GM12878 (cell line): Measurements from ENCODE around the gene GALK1. TPM values are rescaled to one million over a fixed set of nuclear protein-coding genes. Genes with fewer than 3 reads are reported as not detected.

Experiments
- FOXM1 ChIP-seq: IDR thresholded peaks from 2 replicates; pipeline ENCODE4 v1.6.1; 2012; ENCODE audit warnings: low read depth, mild to moderate bottlenecking, inconsistent platforms, low read length, moderate library complexity
- GABPA ChIP-seq: IDR thresholded peaks from 2 replicates; pipeline ENCODE4 v1.6.1; 2014; ENCODE audit warnings: antibody characterized with exemption, low read depth, mild to moderate bottlenecking, inconsistent platforms
- NFYA ChIP-seq: IDR thresholded peaks from 2 replicates; pipeline ENCODE4 v1.6.1; 2011; ENCODE audit warnings: low read depth, mild to moderate bottlenecking, low read length, improper control_type of control experiment, borderline replicate concordance
- NR2C1 ChIP-seq: fragments of 450-650 bp; IDR thresholded peaks from 2 replicates; pipeline ENCODE4 v1.6.1; 2017; ENCODE audit warnings: antibody characterized with exemption, mild to moderate bottlenecking, moderate library complexity
- PAX8 ChIP-seq: fragments of 450-650 bp; IDR thresholded peaks from 2 replicates; pipeline ENCODE4 v1.6.1; 2017; ENCODE audit warnings: mild to moderate bottlenecking, moderate library complexity
- POU2F2 ChIP-seq: IDR thresholded peaks from 3 replicates; pipeline ENCODE4 v1.6.1; 2011; ENCODE audit warnings: low read depth, mild to moderate bottlenecking, low read length, borderline replicate concordance
- RBBP5 ChIP-seq: fragments of 200-600 bp; sonication (generic); conservative IDR thresholded peaks from 2 replicates; pipeline ENCODE4 v1.6.1; 2016
- SIX5 ChIP-seq: IDR thresholded peaks from 2 replicates; pipeline ENCODE4 v1.6.1; 2011; ENCODE audit warnings: mild to moderate bottlenecking, low read depth, low read length, moderate library complexity; ENCODE audit not compliant: severe bottlenecking
- SMAD1 ChIP-seq: fragments of 450-650 bp; IDR thresholded peaks from 2 replicates; pipeline ENCODE4 v1.6.1; 2018; ENCODE audit warnings: mild to moderate bottlenecking, low read depth; ENCODE audit not compliant: partially characterized antibody
- TCF3 ChIP-seq: IDR thresholded peaks from 2 replicates; pipeline ENCODE4 v1.6.1; 2012; ENCODE audit warnings: low read depth, mild to moderate bottlenecking, low read length, borderline replicate concordance; ENCODE audit not compliant: insufficient read depth
- WRNIP1 ChIP-seq: IDR thresholded peaks from 2 replicates; pipeline ENCODE4 v1.6.1; 2011; ENCODE audit warnings: low read depth, low read length, improper control_type of control experiment, borderline replicate concordance
- ZNF24 ChIP-seq: fragments of 450-650 bp; IDR thresholded peaks from 2 replicates; pipeline ENCODE4 v1.6.1; 2017; ENCODE audit warnings: antibody characterized with exemption, mild to moderate bottlenecking
- ZNF384 ChIP-seq: IDR thresholded peaks from 2 replicates; pipeline ENCODE4 v1.6.1; 2012; ENCODE audit warnings: low read depth, mild to moderate bottlenecking, low read length, improper control_type of control experiment, borderline replicate concordance
- ZNF622 ChIP-seq: fragments of 450-650 bp; IDR thresholded peaks from 2 replicates; pipeline ENCODE4 v1.6.1; 2017; ENCODE audit warnings: mild to moderate bottlenecking, inconsistent platforms
- ZSCAN29 ChIP-seq: fragments of 450-650 bp; IDR thresholded peaks from 2 replicates; pipeline ENCODE4 v1.6.1; 2017; ENCODE audit warnings: mild to moderate bottlenecking, moderate library complexity
- polyA plus RNA-seq, 11 experiments: library from polyadenylated mRNA; depleted of rRNA in 4 of 11; unstranded in 6 of 11; stranded (reverse) in 5 of 11; fragments of >200 nt; fragmentation: Nextera tagmentation in 4 of 11; fragmentation: Illumina TruSeq in 1 of 11; extraction: Ambion mirVana in 4 of 11; extraction: Trizol in 1 of 11; gene quantifications; 1 replicate in 1 of 11; 2 replicates in 10 of 11; pipeline versions ENCODE4 v1.2.1 to v1.2.3, GENCODE V29; 2011 to 2016; ENCODE audit warnings: inconsistent platforms in 2 of 11, missing spikeins in 2 of 11, low read depth in 1 of 11
- total RNA-seq, 4 experiments: library from RNA; depleted of rRNA in 3 of 4; stranded (reverse); fragments of >200 nt in 3 of 4; fragmentation: Illumina TruSeq in 1 of 4; extraction: Trizol in 1 of 4; gene quantifications; 2 replicates each; pipeline versions ENCODE4 v1.2.1 to v1.2.3, GENCODE V29; 2013 to 2021
- TF ChIP-seq, protein P1 (sequence below): IDR thresholded peaks from 2 replicates; pipeline ENCODE4 v1.6.1; 2011; ENCODE audit warnings: borderline replicate concordance, low read depth, mild to moderate bottlenecking, moderate library complexity, mixed read lengths, low read length; ENCODE audit not compliant: insufficient read depth; ENCODE audit errors: extremely low read length
- TF ChIP-seq, protein P2 (sequence below): IDR thresholded peaks from 2 replicates; pipeline ENCODE4 v1.6.1; 2012; ENCODE audit warnings: low read depth, low read length, improper control_type of control experiment
- TF ChIP-seq, protein P3 (sequence below): fragments of 450-650 bp; IDR thresholded peaks from 2 replicates; pipeline ENCODE4 v1.6.1; 2017; ENCODE audit warnings: low read depth, mild to moderate bottlenecking, moderate library complexity
- TF ChIP-seq, protein P4 (sequence below): fragments of 450-650 bp; IDR thresholded peaks from 2 replicates; pipeline ENCODE4 v1.6.1; 2016; ENCODE audit warnings: mild to moderate bottlenecking
- TF ChIP-seq, protein P5 (sequence below): fragments of 450-650 bp; IDR thresholded peaks from 2 replicates; pipeline ENCODE4 v1.6.1; 2017; ENCODE audit warnings: mild to moderate bottlenecking, moderate library complexity

The GALK1 gene
- total and polyA plus RNA-seq, 10 of the 15 experiments (the other 5 are each of a cell fraction or from before 2014, with no cell fraction given): 0.21 to 43.8 (median 21.4) TPM

DNA sequence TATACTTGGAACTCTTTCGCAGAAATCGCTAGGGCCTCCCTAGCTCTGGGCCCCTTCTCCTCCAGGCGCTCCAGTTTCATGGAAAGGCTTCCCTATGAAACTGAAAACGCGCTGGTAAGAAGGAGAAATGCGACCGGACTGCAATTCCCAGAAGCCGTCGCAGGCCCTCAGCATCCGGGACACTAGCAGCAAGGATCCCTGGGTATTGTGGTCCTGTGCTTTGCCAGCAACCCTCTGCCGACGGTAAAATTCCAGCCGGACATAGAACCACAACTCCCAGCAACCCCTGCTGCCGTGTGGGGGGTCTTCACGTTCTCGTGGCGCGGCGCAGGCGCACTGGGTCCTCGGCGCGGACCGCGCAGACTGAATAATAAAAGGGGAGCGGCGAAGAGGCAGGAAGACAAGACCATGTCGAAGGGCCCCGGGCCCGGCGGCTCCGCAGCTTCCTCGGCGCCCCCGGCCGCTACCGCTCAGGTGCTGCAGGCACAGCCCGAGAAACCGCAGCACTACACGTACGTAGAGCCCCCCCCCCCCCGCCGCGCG lies 19.6 kb upstream of the GALK1 start, which contains the start of gene UNK (continued):
- TF ChIP-seq, protein P1, sequence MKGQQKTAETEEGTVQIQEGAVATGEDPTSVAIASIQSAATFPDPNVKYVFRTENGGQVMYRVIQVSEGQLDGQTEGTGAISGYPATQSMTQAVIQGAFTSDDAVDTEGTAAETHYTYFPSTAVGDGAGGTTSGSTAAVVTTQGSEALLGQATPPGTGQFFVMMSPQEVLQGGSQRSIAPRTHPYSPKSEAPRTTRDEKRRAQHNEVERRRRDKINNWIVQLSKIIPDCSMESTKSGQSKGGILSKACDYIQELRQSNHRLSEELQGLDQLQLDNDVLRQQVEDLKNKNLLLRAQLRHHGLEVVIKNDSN: no peak
- TF ChIP-seq, protein P2, sequence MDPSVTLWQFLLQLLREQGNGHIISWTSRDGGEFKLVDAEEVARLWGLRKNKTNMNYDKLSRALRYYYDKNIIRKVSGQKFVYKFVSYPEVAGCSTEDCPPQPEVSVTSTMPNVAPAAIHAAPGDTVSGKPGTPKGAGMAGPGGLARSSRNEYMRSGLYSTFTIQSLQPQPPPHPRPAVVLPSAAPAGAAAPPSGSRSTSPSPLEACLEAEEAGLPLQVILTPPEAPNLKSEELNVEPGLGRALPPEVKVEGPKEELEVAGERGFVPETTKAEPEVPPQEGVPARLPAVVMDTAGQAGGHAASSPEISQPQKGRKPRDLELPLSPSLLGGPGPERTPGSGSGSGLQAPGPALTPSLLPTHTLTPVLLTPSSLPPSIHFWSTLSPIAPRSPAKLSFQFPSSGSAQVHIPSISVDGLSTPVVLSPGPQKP: no peak
- TF ChIP-seq ZNF622: no peak
- TF ChIP-seq GABPA: peak; percentile 53; the same call in 1 of the 2 replicates
- no peak for TF ChIP-seq SMAD1
- no peak for TF ChIP-seq NFYA
- no peak for TF ChIP-seq ZSCAN29
- no peak for TF ChIP-seq TCF3
- no peak for TF ChIP-seq RBBP5
- TF ChIP-seq ZNF384: no peak
- 0 out of 3 replicates have a peak, but pooled peaks have one; percentile 22 for TF ChIP-seq POU2F2
- peak; percentile 87 for TF ChIP-seq NR2C1
- TF ChIP-seq, protein P3, sequence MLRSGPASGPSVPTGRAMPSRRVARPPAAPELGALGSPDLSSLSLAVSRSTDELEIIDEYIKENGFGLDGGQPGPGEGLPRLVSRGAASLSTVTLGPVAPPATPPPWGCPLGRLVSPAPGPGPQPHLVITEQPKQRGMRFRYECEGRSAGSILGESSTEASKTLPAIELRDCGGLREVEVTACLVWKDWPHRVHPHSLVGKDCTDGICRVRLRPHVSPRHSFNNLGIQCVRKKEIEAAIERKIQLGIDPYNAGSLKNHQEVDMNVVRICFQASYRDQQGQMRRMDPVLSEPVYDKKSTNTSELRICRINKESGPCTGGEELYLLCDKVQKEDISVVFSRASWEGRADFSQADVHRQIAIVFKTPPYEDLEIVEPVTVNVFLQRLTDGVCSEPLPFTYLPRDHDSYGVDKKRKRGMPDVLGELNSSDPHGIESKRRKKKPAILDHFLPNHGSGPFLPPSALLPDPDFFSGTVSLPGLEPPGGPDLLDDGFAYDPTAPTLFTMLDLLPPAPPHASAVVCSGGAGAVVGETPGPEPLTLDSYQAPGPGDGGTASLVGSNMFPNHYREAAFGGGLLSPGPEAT: no peak; the same call in 1 of the 2 replicates
- TF ChIP-seq ZNF24: no peak
- no peak for TF ChIP-seq PAX8
- TF ChIP-seq, protein P4, sequence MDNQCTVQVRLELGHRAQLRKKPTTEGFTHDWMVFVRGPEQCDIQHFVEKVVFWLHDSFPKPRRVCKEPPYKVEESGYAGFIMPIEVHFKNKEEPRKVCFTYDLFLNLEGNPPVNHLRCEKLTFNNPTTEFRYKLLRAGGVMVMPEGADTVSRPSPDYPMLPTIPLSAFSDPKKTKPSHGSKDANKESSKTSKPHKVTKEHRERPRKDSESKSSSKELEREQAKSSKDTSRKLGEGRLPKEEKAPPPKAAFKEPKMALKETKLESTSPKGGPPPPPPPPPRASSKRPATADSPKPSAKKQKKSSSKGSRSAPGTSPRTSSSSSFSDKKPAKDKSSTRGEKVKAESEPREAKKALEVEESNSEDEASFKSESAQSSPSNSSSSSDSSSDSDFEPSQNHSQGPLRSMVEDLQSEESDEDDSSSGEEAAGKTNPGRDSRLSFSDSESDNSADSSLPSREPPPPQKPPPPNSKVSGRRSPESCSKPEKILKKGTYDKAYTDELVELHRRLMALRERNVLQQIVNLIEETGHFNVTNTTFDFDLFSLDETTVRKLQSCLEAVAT: no peak
- TF ChIP-seq, protein P5, sequence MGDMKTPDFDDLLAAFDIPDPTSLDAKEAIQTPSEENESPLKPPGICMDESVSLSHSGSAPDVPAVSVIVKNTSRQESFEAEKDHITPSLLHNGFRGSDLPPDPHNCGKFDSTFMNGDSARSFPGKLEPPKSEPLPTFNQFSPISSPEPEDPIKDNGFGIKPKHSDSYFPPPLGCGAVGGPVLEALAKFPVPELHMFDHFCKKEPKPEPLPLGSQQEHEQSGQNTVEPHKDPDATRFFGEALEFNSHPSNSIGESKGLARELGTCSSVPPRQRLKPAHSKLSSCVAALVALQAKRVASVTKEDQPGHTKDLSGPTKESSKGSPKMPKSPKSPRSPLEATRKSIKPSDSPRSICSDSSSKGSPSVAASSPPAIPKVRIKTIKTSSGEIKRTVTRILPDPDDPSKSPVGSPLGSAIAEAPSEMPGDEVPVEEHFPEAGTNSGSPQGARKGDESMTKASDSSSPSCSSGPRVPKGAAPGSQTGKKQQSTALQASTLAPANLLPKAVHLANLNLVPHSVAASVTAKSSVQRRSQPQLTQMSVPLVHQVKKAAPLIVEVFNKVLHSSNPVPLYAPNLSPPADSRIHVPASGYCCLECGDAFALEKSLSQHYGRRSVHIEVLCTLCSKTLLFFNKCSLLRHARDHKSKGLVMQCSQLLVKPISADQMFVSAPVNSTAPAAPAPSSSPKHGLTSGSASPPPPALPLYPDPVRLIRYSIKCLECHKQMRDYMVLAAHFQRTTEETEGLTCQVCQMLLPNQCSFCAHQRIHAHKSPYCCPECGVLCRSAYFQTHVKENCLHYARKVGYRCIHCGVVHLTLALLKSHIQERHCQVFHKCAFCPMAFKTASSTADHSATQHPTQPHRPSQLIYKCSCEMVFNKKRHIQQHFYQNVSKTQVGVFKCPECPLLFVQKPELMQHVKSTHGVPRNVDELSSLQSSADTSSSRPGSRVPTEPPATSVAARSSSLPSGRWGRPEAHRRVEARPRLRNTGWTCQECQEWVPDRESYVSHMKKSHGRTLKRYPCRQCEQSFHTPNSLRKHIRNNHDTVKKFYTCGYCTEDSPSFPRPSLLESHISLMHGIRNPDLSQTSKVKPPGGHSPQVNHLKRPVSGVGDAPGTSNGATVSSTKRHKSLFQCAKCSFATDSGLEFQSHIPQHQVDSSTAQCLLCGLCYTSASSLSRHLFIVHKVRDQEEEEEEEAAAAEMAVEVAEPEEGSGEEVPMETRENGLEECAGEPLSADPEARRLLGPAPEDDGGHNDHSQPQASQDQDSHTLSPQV: no peak
- TF ChIP-seq SIX5: peak; percentile 100
- no peak for TF ChIP-seq FOXM1
- TF ChIP-seq WRNIP1: no peak
